ENCODE data around the gene PIK3CD. TPM values are rescaled to one million over a fixed set of nuclear protein-coding genes. Genes with fewer than 3 reads are reported as not detected.

The PIK3CD gene
- total and polyA plus RNA-seq, 2 experiments from 2014 or later: 6.6 to 32.1 TPM

- TF ChIP-seq ETS1 (IDR thresholded peaks at IDR 0.05) (no peak), ZNF462 (CRISPR knock-in tag; IDR thresholded peaks at IDR 0.05) (no peak)
Measured at GRCh38 chr1:9602794-9603167, 48.8 kb upstream of the PIK3CD start (continued).

- Histone ChIP-seq H3K4me2 (no peak overlapping the region), H3K4me3 (no peak overlapping the region), H3K9me2 (ENCODE audit: insufficient read depth) (no peaks in the 10 kb centered on the region), H2AFZ (no peak overlapping the region), H3F3A (replicated peaks; ENCODE audit: low read depth) (no peaks in the 10 kb centered on the region), H4K20me1 (replicated peaks; ENCODE audit: insufficient read depth) (peaks cover 4% of the 10 kb centered on the region; the same call in 1 of the 2 replicates), H3K27me3 (ENCODE audit: insufficient read depth) (no peaks in the 10 kb centered on the region), H3K79me2 (replicated peaks; ENCODE audit: insufficient read depth) (no peaks in the 10 kb centered on the region), H3K27ac (ENCODE audit: low read depth) (no peak overlapping the region), H3K4me1 (ENCODE audit: insufficient read depth) (no peaks in the 10 kb centered on the region), H3K36me3 (ENCODE audit: insufficient read depth) (peaks cover 10% of the 10 kb centered on the region; the same call in 1 of the 2 replicates)
- DNase-seq (ENCODE audit: low spot score): no peak
- H3K27ac Mint-ChIP-seq: no peak overlapping the region
- H3K4me3 Mint-ChIP-seq: no peak overlapping the region
- H3K36me3 Mint-ChIP-seq (ENCODE audit: low read depth): peaks cover 25% of the 10 kb centered on the region
- H3K4me1 Mint-ChIP-seq: 0 out of 3 replicates have a peak, but pooled peaks cover 2% of the 10 kb centered on the region
- H3K27me3 Mint-ChIP-seq (ENCODE audit: insufficient read depth, low read depth, poor library complexity): peaks cover 7% of the 10 kb centered on the region
- H3K9me3 Mint-ChIP-seq: no peaks in the 10 kb centered on the region; the same call in 2 of the 3 replicates
- no peak for ATAC-seq
- TF ChIP-seq STAT1 (IDR thresholded peaks at IDR 0.05; ENCODE audit: unreplicated experiment) (no peak), ZNF114 (CRISPR knock-in tag; IDR thresholded peaks at IDR 0.05) (no peak), CTCF (conservative IDR thresholded peaks at IDR 0.05; ENCODE audit: low read depth in 2 of 2) (no peak), ZNF331 (CRISPR knock-in tag; IDR thresholded peaks at IDR 0.05; ENCODE audit: low read depth) (no peak), EZH2 (IDR thresholded peaks at IDR 0.05; ENCODE audit: low read depth, unreplicated experiment) (no peak), CREB1 (CRISPR knock-in tag; IDR thresholded peaks at IDR 0.05; ENCODE audit: low read depth) (no peak), ETS1 (IDR thresholded peaks at IDR 0.05) (no peak), POLR2AphosphoS5 (IDR thresholded peaks at IDR 0.05; ENCODE audit: low read depth) (no peak), NANOG (IDR thresholded peaks at IDR 0.05; ENCODE audit: borderline replicate concordance) (no peak), JUNB (IDR thresholded peaks at IDR 0.05; ENCODE audit: unreplicated experiment) (no peak)
Measured at GRCh38 chr1:9603307-9603706, 48.2 kb upstream of the PIK3CD start.
